ENCODE measurements around the gene PALM. TPM values are rescaled to one million over a fixed set of nuclear protein-coding genes. Genes with fewer than 3 reads are reported as not detected.
A peak's percentile ranks its signal among the peaks of the same experiment; 100 is the strongest.

Gene PALM
- total RNA-seq, 1 experiment from 2014 or later, result 4.4 TPM

GRCh38 chr19:710767-711166 is 2.0 kb downstream of the PALM start:
- H3K9me3 ChIP-seq (replicated peaks), result no peaks in the 10 kb centered on the region; the same call in 1 of the 2 replicates
- no peak overlapping the region for H3K4me3 ChIP-seq
- no peaks in the 10 kb centered on the region for H3K4me1 ChIP-seq
- H3K27me3 ChIP-seq, result peaks cover 14% of the 10 kb centered on the region; the same call in 1 of the 2 replicates
- DNase-seq, result no peak
- no peak overlapping the region for H3K27ac ChIP-seq
- no peaks in the 10 kb centered on the region for H3K36me3 ChIP-seq

GRCh38 chr19:711254-711653 is 2.5 kb downstream of the PALM start:
- no peak overlapping the region for H3K27ac ChIP-seq
- H3K4me3 ChIP-seq, result no peak overlapping the region
- no peaks in the 10 kb centered on the region for H3K4me1 ChIP-seq
- no peaks in the 10 kb centered on the region for H3K36me3 ChIP-seq
- no peak for DNase-seq
- H3K27me3 ChIP-seq, result peaks cover 14% of the 10 kb centered on the region; the same call in 1 of the 2 replicates
- H3K9me3 ChIP-seq (replicated peaks), result no peaks in the 10 kb centered on the region; the same call in 1 of the 2 replicates

DNA sequence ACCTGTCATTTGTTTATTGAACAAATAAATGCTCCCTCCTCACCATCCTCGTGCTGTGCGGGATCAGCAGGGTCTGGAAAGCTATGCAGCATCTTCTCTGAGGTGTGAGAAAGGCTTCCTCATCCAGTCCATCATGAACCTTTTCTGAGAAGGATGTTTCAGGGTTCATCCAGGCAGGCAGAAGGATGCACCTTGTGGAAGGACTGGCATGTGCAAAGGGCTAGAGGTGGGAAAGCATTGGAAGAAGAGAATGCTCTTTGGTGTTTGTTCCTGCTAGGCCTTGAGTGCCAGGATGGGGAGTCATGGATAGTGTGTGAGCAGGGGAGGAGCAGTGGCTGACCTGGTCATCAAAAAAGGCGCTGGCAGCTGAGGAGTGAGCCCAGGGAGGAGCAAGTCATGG is 6.6 kb downstream of the PALM start:
- Histone ChIP-seq H3K4me1 (peaks cover 6% of the 10 kb centered on the region), H3K27ac (no peak overlapping the region), H3K9me3 (replicated peaks) (no peaks in the 10 kb centered on the region; the same call in 1 of the 2 replicates), H3K4me3 (no peak overlapping the region), H3K36me3 (no peaks in the 10 kb centered on the region), H3K27me3 (peaks cover 9% of the 10 kb centered on the region; the same call in 1 of the 2 replicates)
- no peak for DNase-seq

DNA sequence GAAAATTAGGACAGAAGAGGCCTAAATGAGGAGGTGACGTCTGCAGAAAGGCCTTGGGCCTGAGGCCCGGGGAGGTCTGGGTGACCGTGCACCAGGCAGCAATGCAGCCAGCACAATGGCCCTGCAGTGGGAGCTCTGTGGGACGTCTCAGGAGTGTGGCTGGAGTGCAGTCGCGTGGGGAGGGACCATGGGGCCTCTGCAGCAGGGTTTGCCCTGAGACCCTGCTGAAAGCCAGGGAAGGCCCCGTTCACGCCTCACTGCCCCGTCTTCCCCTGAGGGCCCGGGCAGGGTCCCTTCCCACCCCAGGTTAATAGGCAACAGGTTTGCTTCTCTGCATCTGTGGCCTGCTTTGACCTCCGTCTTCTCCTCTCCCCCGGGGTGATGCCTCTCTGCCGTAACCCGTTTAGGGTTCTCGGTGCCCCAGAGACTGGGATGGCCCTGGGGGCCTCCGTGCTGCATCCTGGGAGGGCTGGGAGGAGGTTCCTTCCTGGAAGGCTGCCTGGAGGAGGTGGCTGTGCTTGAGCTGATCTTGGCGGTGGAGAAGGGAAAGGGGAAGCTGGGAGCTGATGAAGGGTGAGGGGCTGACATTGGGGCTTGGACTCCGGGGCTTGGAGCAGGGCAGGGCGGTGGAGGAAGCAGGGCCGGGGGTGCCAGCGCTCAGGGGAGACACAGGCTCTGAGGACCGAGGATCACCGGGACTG is 9.7 kb downstream of the PALM start:
- Histone ChIP-seq H3K4me3 (peak overlapping the region; percentile 12; the same call in 1 of the 2 replicates), H3K4me1 (peaks cover 6% of the 10 kb centered on the region), H3K9me3 (replicated peaks) (no peaks in the 10 kb centered on the region; the same call in 1 of the 2 replicates), H3K27me3 (no peaks in the 10 kb centered on the region), H3K27ac (peak overlapping the region; percentile 58), H3K36me3 (no peaks in the 10 kb centered on the region)
- DNase-seq, result peak; percentile 87 to 89

DNA sequence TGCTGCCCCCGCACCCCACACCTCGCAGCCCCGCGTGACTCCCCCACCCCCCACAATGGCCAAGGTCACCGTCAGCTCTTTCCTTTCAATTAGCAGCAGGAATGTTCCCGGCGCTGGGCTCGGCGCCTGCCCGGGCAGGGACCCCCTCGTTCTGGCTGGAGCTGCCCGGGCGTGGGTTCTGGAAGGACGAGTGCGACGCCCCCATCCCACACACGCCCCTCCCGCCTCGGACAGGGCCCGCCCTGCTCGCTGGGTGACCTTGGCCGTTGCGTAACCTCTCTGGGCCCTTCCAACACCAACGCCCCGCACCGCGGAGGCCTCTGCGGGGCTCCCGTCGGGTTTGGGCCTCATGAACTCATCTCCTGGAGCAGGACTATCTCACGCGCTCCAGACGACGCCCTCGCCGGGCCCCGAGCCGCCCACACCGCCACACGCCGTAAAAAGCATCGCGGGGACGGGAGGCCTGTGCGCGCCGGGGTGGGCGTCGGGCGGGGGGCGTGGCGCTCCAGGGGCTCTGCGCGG is 10.3 kb downstream of the PALM start:
- Histone ChIP-seq H3K27me3 (no peaks in the 10 kb centered on the region), H3K4me1 (peaks cover 6% of the 10 kb centered on the region), H3K27ac (peak overlapping the region; percentile 58), H3K36me3 (no peaks in the 10 kb centered on the region), H3K9me3 (replicated peaks) (no peaks in the 10 kb centered on the region; the same call in 1 of the 2 replicates), H3K4me3 (no peak overlapping the region)
- no peak for DNase-seq

DNA sequence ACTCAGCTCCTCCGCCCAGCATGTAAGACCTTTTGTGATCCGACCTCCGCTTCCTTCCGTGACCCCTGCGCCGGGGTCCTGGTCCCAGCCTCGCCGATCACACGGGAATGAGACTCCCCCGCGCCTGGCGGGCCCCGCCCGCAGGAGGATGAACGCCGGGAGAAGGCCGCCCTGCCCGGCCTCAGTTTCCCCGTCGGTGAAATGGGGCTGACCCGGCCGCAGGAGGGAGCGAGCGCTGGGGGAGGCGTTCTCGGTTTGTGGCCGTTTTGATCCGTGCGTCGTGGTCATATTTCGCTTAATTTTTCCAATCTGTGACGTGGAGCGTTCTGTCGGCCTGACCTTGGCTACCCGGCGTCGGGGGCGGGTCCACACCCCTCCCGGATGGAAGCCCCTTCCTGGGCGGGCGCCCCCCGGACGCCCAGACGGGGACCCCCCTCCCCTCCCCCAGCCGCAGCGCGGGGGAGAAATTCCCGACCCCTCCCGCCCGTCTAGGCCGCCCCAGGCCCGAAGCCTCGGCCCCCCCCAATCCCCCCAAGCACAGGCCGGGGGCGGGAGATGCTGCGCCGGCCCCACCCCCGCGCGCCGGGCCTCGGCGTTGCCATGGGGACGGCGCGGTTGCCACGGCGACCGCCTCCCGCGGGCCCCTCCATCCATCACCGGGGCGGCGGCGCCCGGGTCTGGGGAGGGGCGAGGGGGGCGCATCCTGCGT is 11.1 kb downstream of the PALM start:
- no peaks in the 10 kb centered on the region for H3K27me3 ChIP-seq
- no peaks in the 10 kb centered on the region for H3K36me3 ChIP-seq
- DNase-seq, result no peak
- no peaks in the 10 kb centered on the region; the same call in 1 of the 2 replicates for H3K9me3 ChIP-seq (replicated peaks)
- H3K4me1 ChIP-seq, result peaks cover 6% of the 10 kb centered on the region
- no peak overlapping the region for H3K4me3 ChIP-seq
- H3K27ac ChIP-seq, result no peak overlapping the region

GRCh38 chr19:720345-721160 is 11.8 kb downstream of the PALM start:
- Histone ChIP-seq H3K36me3 (no peaks in the 10 kb centered on the region), H3K27me3 (no peaks in the 10 kb centered on the region), H3K4me3 (0 out of 2 replicates have a peak overlapping the region, but pooled peaks have one; percentile 9), H3K27ac (no peak overlapping the region), H3K9me3 (replicated peaks) (no peaks in the 10 kb centered on the region; the same call in 1 of the 2 replicates), H3K4me1 (peaks cover 6% of the 10 kb centered on the region)
- no peak for DNase-seq

DNA sequence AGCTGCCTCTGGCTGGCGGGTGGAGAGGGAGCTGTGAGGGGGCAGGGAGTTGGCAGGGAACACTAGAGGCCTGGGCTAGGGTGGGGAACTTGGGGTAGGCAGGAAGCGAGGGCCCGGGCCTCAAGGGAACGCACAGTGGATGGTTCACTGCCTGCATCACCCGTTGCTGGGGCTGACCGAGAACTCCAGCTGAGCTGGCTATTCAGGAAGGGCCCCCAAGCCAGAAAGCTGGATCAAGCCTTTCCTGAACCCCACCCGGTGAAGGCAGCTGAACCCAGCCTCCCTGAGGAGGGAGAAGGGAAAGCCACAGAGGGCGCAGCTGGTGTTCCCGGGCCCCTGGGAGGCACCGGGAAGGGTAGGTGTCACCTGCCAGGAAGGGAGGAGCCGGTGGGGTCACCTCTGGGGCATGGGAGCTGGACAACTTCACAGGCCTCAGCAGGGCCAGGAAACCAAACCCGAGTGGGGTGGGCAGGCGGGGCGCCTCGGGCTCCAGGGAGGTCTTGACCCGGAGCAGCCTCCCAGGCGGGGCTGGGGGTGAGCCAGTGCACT is 13.9 kb downstream of the PALM start:
- Histone ChIP-seq H3K9me3 (replicated peaks) (no peaks in the 10 kb centered on the region), H3K36me3 (no peaks in the 10 kb centered on the region), H3K27ac (no peak overlapping the region), H3K27me3 (no peaks in the 10 kb centered on the region), H3K4me3 (no peak overlapping the region), H3K4me1 (peaks cover 6% of the 10 kb centered on the region)
- DNase-seq, result no peak

GRCh38 chr19:723247-723646 is 14.5 kb downstream of the PALM start:
- Histone ChIP-seq H3K4me3 (no peak overlapping the region), H3K4me1 (peaks cover 5% of the 10 kb centered on the region), H3K36me3 (no peaks in the 10 kb centered on the region), H3K9me3 (replicated peaks) (no peaks in the 10 kb centered on the region), H3K27me3 (no peaks in the 10 kb centered on the region), H3K27ac (no peak overlapping the region)
- no peak for DNase-seq

DNA sequence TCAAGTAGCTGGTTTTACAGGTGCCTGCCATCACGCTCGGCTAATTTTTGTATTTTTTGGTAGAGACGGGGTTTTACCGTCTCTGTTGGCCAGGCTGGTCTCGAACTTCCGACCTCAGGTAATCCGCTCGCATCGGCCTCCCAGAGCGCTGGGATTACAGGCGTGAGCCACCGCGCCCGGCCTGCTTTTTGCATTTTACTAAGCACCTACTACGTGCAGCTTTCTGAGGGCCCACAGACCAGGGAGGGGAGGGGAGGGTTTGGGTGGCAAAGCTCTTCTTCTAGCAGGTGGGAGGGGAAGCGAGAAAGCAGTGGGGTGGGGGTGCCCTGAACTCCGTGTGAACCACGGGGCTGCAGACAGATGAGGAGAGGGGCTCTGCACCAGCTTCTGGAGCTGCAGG is 15.0 kb downstream of the PALM start:
- Histone ChIP-seq H3K4me3 (no peak overlapping the region), H3K27ac (no peak overlapping the region), H3K4me1 (no peaks in the 10 kb centered on the region; the same call in none of the 2 replicates), H3K27me3 (no peaks in the 10 kb centered on the region), H3K9me3 (replicated peaks) (no peaks in the 10 kb centered on the region), H3K36me3 (no peaks in the 10 kb centered on the region)
- DNase-seq, result no peak

DNA sequence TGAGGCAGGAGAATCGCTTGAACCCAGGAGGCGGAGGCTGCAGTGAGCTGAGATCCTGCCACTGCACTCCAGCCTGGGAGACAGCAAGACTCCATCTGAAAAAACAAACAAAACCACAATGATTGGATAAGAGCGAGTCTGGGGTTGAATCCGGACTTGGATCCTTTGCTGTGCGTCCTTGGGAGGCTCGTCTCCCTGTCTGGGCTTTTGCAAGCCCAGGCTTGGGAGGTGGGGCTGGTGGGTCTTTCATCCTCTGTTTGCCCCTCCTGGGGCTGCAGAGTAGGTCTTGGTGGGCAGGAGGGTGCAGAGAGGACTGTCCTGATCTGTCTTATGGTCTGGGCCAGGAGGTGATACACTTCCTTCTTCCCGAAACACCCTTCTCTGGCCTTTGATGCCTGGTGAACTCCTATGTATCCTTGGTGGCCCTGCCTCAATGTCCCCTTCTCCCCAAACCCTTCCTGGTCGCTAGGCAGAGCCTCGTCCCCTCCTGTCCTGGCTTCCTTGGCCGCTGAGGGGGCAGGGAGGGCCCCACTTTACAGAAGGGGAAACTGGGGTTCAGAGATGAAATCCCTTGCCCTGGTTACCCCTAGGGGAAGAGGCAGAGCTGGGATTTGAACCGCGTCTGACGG is 16.8 kb downstream of the PALM start:
- no peak overlapping the region for H3K27ac ChIP-seq
- no peak overlapping the region for H3K4me3 ChIP-seq
- no peaks in the 10 kb centered on the region for H3K4me1 ChIP-seq
- no peak for DNase-seq
- H3K9me3 ChIP-seq (replicated peaks), result no peaks in the 10 kb centered on the region
- H3K36me3 ChIP-seq, result no peaks in the 10 kb centered on the region
- H3K27me3 ChIP-seq, result no peaks in the 10 kb centered on the region

GRCh38 chr19:726993-727956 is 18.5 kb downstream of the PALM start:
- no peaks in the 10 kb centered on the region for H3K36me3 ChIP-seq
- no peaks in the 10 kb centered on the region for H3K27me3 ChIP-seq
- H3K4me3 ChIP-seq, result peak overlapping the region; percentile 31
- no peaks in the 10 kb centered on the region for H3K4me1 ChIP-seq
- no peaks in the 10 kb centered on the region for H3K9me3 ChIP-seq (replicated peaks)
- H3K27ac ChIP-seq, result peak overlapping the region; percentile 37; the same call in 1 of the 2 replicates
- DNase-seq, result no peak

- no peaks in the 10 kb centered on the region for H3K4me1 ChIP-seq
- H3K4me3 ChIP-seq, result peak overlapping the region; percentile 31
- no peaks in the 10 kb centered on the region for H3K9me3 ChIP-seq (replicated peaks)
- peak; percentile 85 to 89 for DNase-seq
- H3K27ac ChIP-seq, result peak overlapping the region; percentile 37; the same call in 1 of the 2 replicates
- no peaks in the 10 kb centered on the region for H3K27me3 ChIP-seq
- no peaks in the 10 kb centered on the region for H3K36me3 ChIP-seq
Measured at GRCh38 chr19:728011-728410, 19.3 kb downstream of the PALM start.
